Endodermal cell (in vitro differentiated cells): Measurements from ENCODE around the gene CSNK1D. TPM values are rescaled to one million over a fixed set of nuclear protein-coding genes. Genes with fewer than 3 reads are reported as not detected.
"Not testable (repeated sequence)": the region's sequence is repeated elsewhere in the genome, so short reads cannot be mapped to it uniquely, and the experiment has no call there.

Experiments used
- DNase-seq: peaks from one replicate; pipeline ENCODE4 v3.0.0-alpha.2; 2017
- H3K27ac ChIP-seq: 2 replicates; pipeline ENCODE4 v1.5.1; 2013; ENCODE audit warnings: mild to moderate bottlenecking, low read depth, low read length, moderate library complexity
- H3K27me3 ChIP-seq: 2 replicates; pipeline ENCODE4 v1.6.1; 2013; ENCODE audit warnings: mild to moderate bottlenecking, low read length, moderate library complexity; ENCODE audit not compliant: insufficient read depth, control insufficient read depth, poor library complexity, severe bottlenecking
- H3K36me3 ChIP-seq: 2 replicates; pipeline ENCODE4 v1.7.0; 2013; ENCODE audit warnings: mild to moderate bottlenecking, low read length, moderate library complexity; ENCODE audit not compliant: control insufficient read depth, insufficient read depth
- H3K4me1 ChIP-seq: one replicate; pipeline ENCODE4 v1.7.0; 2013; ENCODE audit warnings: low read length; ENCODE audit not compliant: control insufficient read depth, insufficient read depth
- H3K4me3 ChIP-seq: 2 replicates; pipeline ENCODE4 v1.5.1; 2013; ENCODE audit warnings: mild to moderate bottlenecking, low read length, moderate library complexity
- H3K9ac ChIP-seq: 2 replicates; pipeline ENCODE4 v1.6.1; 2013; ENCODE audit warnings: mild to moderate bottlenecking, low read length, moderate library complexity; ENCODE audit not compliant: poor library complexity, severe bottlenecking; ENCODE audit errors: extremely low read depth
- H3K9me3 ChIP-seq: 2 replicates; pipeline ENCODE4 v1.6.1; 2013; ENCODE audit warnings: mild to moderate bottlenecking, low read length, moderate library complexity; ENCODE audit not compliant: control insufficient read depth
- H3K27ac Mint-ChIP-seq: 2 replicates; pipeline ENCODE4 v1.8.0; 2020; ENCODE audit warnings: mixed read lengths
- H3K27me3 Mint-ChIP-seq: 2 replicates; pipeline ENCODE4 v1.8.0; 2021; ENCODE audit warnings: mild to moderate bottlenecking, mixed read lengths; ENCODE audit not compliant: insufficient read depth
- H3K36me3 Mint-ChIP-seq: 2 replicates; pipeline ENCODE4 v1.8.0; 2020; ENCODE audit warnings: low read depth, mixed read lengths
- H3K4me1 Mint-ChIP-seq: 2 replicates; pipeline ENCODE4 v1.8.0; 2020; ENCODE audit warnings: mixed read lengths
- H3K4me3 Mint-ChIP-seq: 2 replicates; pipeline ENCODE4 v1.8.0; 2020; ENCODE audit warnings: mild to moderate bottlenecking, moderate library complexity, mixed read lengths
- H3K9me3 Mint-ChIP-seq: 2 replicates; pipeline ENCODE4 v1.8.0; 2020; ENCODE audit warnings: mild to moderate bottlenecking, mixed read lengths
- CTCF ChIP-seq: fragments of 200-600 bp; sonication (generic); conservative IDR thresholded peaks from 2 replicates; pipeline ENCODE4 v1.5.0; 2021; ENCODE audit warnings: antibody characterized with exemption, mild to moderate bottlenecking
- WGBS, 2 experiments: methylation state at CpG; one replicate each; pipeline versions ENCODE4 v1.1.5 to v1.1.7; 2013; ENCODE audit warnings: missing lambda C conversion rate in 2 of 2, mixed read lengths in 1 of 2; ENCODE audit not compliant: insufficient coverage in 1 of 2, insufficient read length in 1 of 2; 5-methylcytosine and 5-hydroxymethylcytosine counted together
- microRNA-seq: library from miRNA; unstranded; fragments of <30 nt; microRNA quantifications from one replicate; pipeline ENCODE4 v1.2.0, GENCODE V29; 2020; ENCODE audit warnings: borderline microRNAs expressed
- total RNA-seq, 2 donors: library from RNA; stranded (reverse); fragmentation: NEBNext Ultra II Directional in 1 of 2; extraction: Animal tissue kit (Norgen Biotek cat#: 25700) in 1 of 2; gene quantifications; 2 replicates in 1 of 2; 3 replicates in 1 of 2; pipeline ENCODE4 v1.2.1, GENCODE V29; 2021

The CSNK1D gene
- total RNA-seq, 2 donors from 2014 or later = 104 to 143 TPM

- no peak overlapping the region for H3K4me3 Mint-ChIP-seq
- H3K4me1 ChIP-seq = no peaks in the 10 kb centered on the region
- H3K27ac ChIP-seq = no peak overlapping the region
- H3K36me3 ChIP-seq = peaks cover 29% of the 10 kb centered on the region
- WGBS, 2 experiments = 91 to 94% methylated on average over 16 of the region's 16 CpGs
- no peak for TF ChIP-seq CTCF
- H3K4me1 Mint-ChIP-seq = no peaks in the 10 kb centered on the region
- H3K36me3 Mint-ChIP-seq = peaks cover 81% of the 10 kb centered on the region
- no peak overlapping the region for H3K9ac ChIP-seq
- H3K27me3 Mint-ChIP-seq = no peaks in the 10 kb centered on the region
- H3K9me3 Mint-ChIP-seq = no peaks in the 10 kb centered on the region
- H3K27me3 ChIP-seq = no peaks in the 10 kb centered on the region
- H3K27ac Mint-ChIP-seq = no peak overlapping the region
- DNase-seq = no peak
- H3K9me3 ChIP-seq = no peaks in the 10 kb centered on the region
- no peak overlapping the region for H3K4me3 ChIP-seq
Observed at GRCh38 chr17:82194765-82195164, 78.7 kb downstream of the CSNK1D start.

- Mint-ChIP-seq H3K4me3 (no peak overlapping the region), H3K9me3 (no peaks in the 10 kb centered on the region), H3K4me1 (no peaks in the 10 kb centered on the region), H3K27ac (no peak overlapping the region), H3K27me3 (no peaks in the 10 kb centered on the region), H3K36me3 (peaks cover 73% of the 10 kb centered on the region)
- TF ChIP-seq CTCF = no peak
- Histone ChIP-seq H3K4me1 (no peaks in the 10 kb centered on the region), H3K4me3 (no peak overlapping the region), H3K27ac (no peak overlapping the region), H3K9ac (no peak overlapping the region), H3K27me3 (no peaks in the 10 kb centered on the region), H3K36me3 (peaks cover 32% of the 10 kb centered on the region), H3K9me3 (no peaks in the 10 kb centered on the region)
- no peak for DNase-seq
- WGBS, 2 experiments = 96 to 99% methylated on average over 15 to 16 of the region's 16 CpGs
Observed at GRCh38 chr17:82193520-82194220, 79.8 kb downstream of the CSNK1D start.

GRCh38 chr17:82193050-82193449 is 80.5 kb downstream of the CSNK1D start:
- WGBS, 2 experiments = 74 to 78% methylated on average over 5 to 6 of the region's 6 CpGs
- not testable (repeated sequence) for H3K27ac ChIP-seq, H3K9me3 ChIP-seq, H3K4me1 ChIP-seq, H3K9ac ChIP-seq, H3K27me3 Mint-ChIP-seq, H3K9me3 Mint-ChIP-seq, H3K27ac Mint-ChIP-seq, DNase-seq, H3K4me3 ChIP-seq, H3K4me3 Mint-ChIP-seq, H3K27me3 ChIP-seq, H3K4me1 Mint-ChIP-seq
- peaks cover 32% of the 10 kb centered on the region for H3K36me3 ChIP-seq
- peaks cover 68% of the 10 kb centered on the region for H3K36me3 Mint-ChIP-seq

Small RNA genes within 50 kb of the gene (microRNA-seq; reads per million reads assigned to microRNA genes)
- not detected for gene MIR6787

Other genes with a start within 250 kb of the CSNK1D start
- gene RAC3, start 242.0 kb downstream of the CSNK1D start, total RNA-seq = 10 to 100 TPM; 45.7 to 53.9 TPM
- 10 to 100 TPM; 73.8 to 83.6 TPM for gene DCXR, start 236.0 kb downstream of the CSNK1D start, total RNA-seq
- gene RFNG, start 221.9 kb downstream of the CSNK1D start, total RNA-seq = 10 to 100 TPM; 46.3 to 54.5 TPM
- 100 to 1,000 TPM; 152 to 153 TPM for gene GPS1, start 221.8 kb downstream of the CSNK1D start, total RNA-seq
- gene DUS1L, start 207.9 kb downstream of the CSNK1D start, total RNA-seq = 100 to 1,000 TPM in 1 of 2 donors, 10 to 100 TPM in 1; 85.3 to 108 TPM
- gene FASN, start 175.5 kb downstream of the CSNK1D start, total RNA-seq = 100 to 1,000 TPM; 371 to 498 TPM
- 10 to 100 TPM; 61.8 to 82.8 TPM for gene CCDC57, start 60.9 kb downstream of the CSNK1D start, total RNA-seq
- 10 to 100 TPM; 31.8 to 39.7 TPM for gene SLC16A3, start 44.7 kb downstream of the CSNK1D start, total RNA-seq
- under 1 TPM; 0.55 to 0.80 TPM for gene CD7, start 43.9 kb upstream of the CSNK1D start, total RNA-seq
- gene SECTM1, start 60.1 kb upstream of the CSNK1D start, total RNA-seq = not detected
- gene TEX19, start 85.5 kb upstream of the CSNK1D start, total RNA-seq = under 1 TPM; 0.46 to 0.48 TPM
- under 1 TPM in 1 of 2 donors, not detected in 1; 0.40 TPM for gene UTS2R, start 98.1 kb upstream of the CSNK1D start, total RNA-seq
- 10 to 100 TPM; 31.5 to 37.6 TPM for gene HEXD, start 144.6 kb upstream of the CSNK1D start, total RNA-seq
- gene OGFOD3, start 144.9 kb upstream of the CSNK1D start, total RNA-seq = 10 to 100 TPM; 24.0 to 30.1 TPM
- gene CYBC1, start 177.1 kb upstream of the CSNK1D start, total RNA-seq = 10 to 100 TPM; 71.2 to 88.5 TPM
- 10 to 100 TPM; 64.0 to 70.8 TPM for gene NARF, start 185.0 kb upstream of the CSNK1D start, total RNA-seq
- 10 to 100 TPM; 67.2 to 68.1 TPM for gene FOXK2, start 246.0 kb upstream of the CSNK1D start, total RNA-seq